HCT116 (cell line): ENCODE measurements around the gene LTBP1. TPM values are rescaled to one million over a fixed set of nuclear protein-coding genes. Genes with fewer than 3 reads are reported as not detected.

Experiments used
- ATAC-seq: fragments of 200-7000 bp; cut with Tn5 transposase; 2 replicates; pipeline ENCODE4 v1.9.1; 2020; ENCODE audit warnings: mild to moderate bottlenecking, moderate library complexity
- BruUV-seq: library from RNA; stranded (reverse); fragments of 400-500 nt; replicated peaks from 2 replicates; lab custom pipeline; 2021; lab: Mats Ljungman, UMichigan
- CTCF ChIA-PET: fragments of 300-600 bp; sonication (Branson Sonifier 250); formaldehyde crosslinking; loops from one replicate; lab custom pipeline; 2021; ENCODE audit warnings: antibody characterized with exemption; lab: Charles Lee
- POLR2A ChIA-PET: fragments of 300-600, 350-600 bp; sonication (Branson Sonifier 250); formaldehyde crosslinking; loops from one replicate; lab custom pipeline; 2021; ENCODE audit warnings: antibody characterized with exemption; lab: Charles Lee
- RAD21 ChIA-PET, 2 experiments: fragments of 300-600 bp; sonication (Branson Sonifier 250); formaldehyde crosslinking; loops; one replicate each; lab custom pipeline; 2023; ENCODE audit warnings: low total read pairs in 2 of 2; ENCODE audit not compliant: uncharacterized antibody in 2 of 2, unreplicated experiment in 2 of 2, low non-redundant PET in 1 of 2; lab: Charles Lee
- DNase-seq: peaks from one replicate; pipeline ENCODE4 v3.0.0-alpha.2; 2010; ENCODE audit warnings: low read depth, low spot score
- H2AFZ ChIP-seq: fragments of 200-600 bp; shearing (Covaris generic), sonication (generic); 2 replicates; pipeline ENCODE4 v1.6.1; 2017; ENCODE audit warnings: low read depth, mixed run types, mixed read lengths, antibody characterized with exemption, low read length; ENCODE audit not compliant: poor library complexity, severe bottlenecking
- H3K27ac ChIP-seq: 2 replicates; pipeline ENCODE4 v1.5.1; 2012; ENCODE audit warnings: low read depth, low read length
- H3K27me3 ChIP-seq: fragments of 200-600 bp; sonication (generic); 2 replicates; pipeline ENCODE4 v1.6.1; 2016; ENCODE audit warnings: mixed run types, low read length, mixed read lengths; ENCODE audit not compliant: insufficient read depth
- H3K36me3 ChIP-seq, 2 experiments: fragments of 200-500 bp in 1 of 2; fragments of 200-600 bp in 1 of 2; sonication (Bioruptor generic) in 1 of 2; sonication (generic) in 1 of 2; 2 replicates each; pipeline versions ENCODE4 v1.5.1 to v1.6.1; 2014 to 2016; ENCODE audit warnings: low read length in 2 of 2, inconsistent platforms in 1 of 2, mixed read lengths in 1 of 2, mixed run types in 1 of 2; ENCODE audit not compliant: insufficient read depth in 2 of 2, control insufficient read depth in 1 of 2
- H3K4me1 ChIP-seq, 2 experiments: fragments of 200-600 bp in 1 of 2; sonication (generic) in 1 of 2; 2 replicates each; pipeline versions ENCODE4 v1.5.1 to v1.6.1; 2012 to 2017; ENCODE audit warnings: low read length in 2 of 2, inconsistent platforms in 1 of 2, mild to moderate bottlenecking in 1 of 2, mixed read lengths in 1 of 2, mixed run types in 1 of 2, moderate library complexity in 1 of 2; ENCODE audit not compliant: insufficient read depth in 2 of 2, control insufficient read depth in 1 of 2
- H3K4me2 ChIP-seq: fragments of 200-600 bp; sonication (generic); 2 replicates; pipeline ENCODE4 v1.6.1; 2017; ENCODE audit warnings: mixed run types, low read length, mixed read lengths
- H3K4me3 ChIP-seq, 2 experiments: fragments of 200-600 bp in 1 of 2; sonication (generic) in 1 of 2; replicated peaks in 1 of 2; 2 replicates each; pipeline ENCODE4 v1.5.1; 2011 to 2016; ENCODE audit warnings: low read length in 2 of 2, control low read depth in 1 of 2, low read depth in 1 of 2, mild to moderate bottlenecking in 1 of 2, mixed read lengths in 1 of 2, mixed run types in 1 of 2
- H3K79me2 ChIP-seq: fragments of 200-600 bp; sonication (generic); 2 replicates; pipeline ENCODE4 v1.6.1; 2017; ENCODE audit warnings: mild to moderate bottlenecking, mixed run types, low read length, moderate library complexity, mixed read lengths; ENCODE audit not compliant: insufficient read depth
- H3K9ac ChIP-seq: fragments of 200-600 bp; sonication (generic); 2 replicates; pipeline ENCODE4 v1.6.1; 2016; ENCODE audit warnings: low read length, mixed read lengths
- H3K9me2 ChIP-seq: fragments of 200-600 bp; sonication (generic), shearing (Covaris generic); 2 replicates; pipeline ENCODE4 v1.6.1; 2017; ENCODE audit warnings: mixed run types, mild to moderate bottlenecking, moderate library complexity; ENCODE audit not compliant: insufficient read depth
- H3K9me3 ChIP-seq, 2 experiments: fragments of 200-500 bp in 1 of 2; fragments of 200-600 bp in 1 of 2; sonication (Bioruptor generic) in 1 of 2; sonication (generic) in 1 of 2; 2 replicates each; pipeline ENCODE4 v1.6.1; 2014 to 2017; ENCODE audit warnings: low read length in 2 of 2, mixed read lengths in 2 of 2, inconsistent platforms in 1 of 2, low read depth in 1 of 2, mild to moderate bottlenecking in 1 of 2, mixed run types in 1 of 2, moderate library complexity in 1 of 2; ENCODE audit not compliant: control insufficient read depth in 1 of 2, insufficient read depth in 1 of 2
- H4K20me1 ChIP-seq: fragments of 200-600 bp; sonication (generic), shearing (Covaris generic); 2 replicates; pipeline ENCODE4 v1.6.1; 2017; ENCODE audit warnings: mixed run types, mild to moderate bottlenecking, moderate library complexity; ENCODE audit not compliant: insufficient read depth
- JUND ChIP-seq: IDR thresholded peaks from 2 replicates; pipeline ENCODE4 v1.6.1; 2012
- POLR2A ChIP-seq: IDR thresholded peaks from 2 replicates; pipeline ENCODE4 v1.7.0; 2011; ENCODE audit warnings: borderline replicate concordance; ENCODE audit not compliant: insufficient read depth, insufficient read length; ENCODE audit errors: extremely low read depth
- SRF ChIP-seq: IDR thresholded peaks from 2 replicates; pipeline ENCODE4 v1.6.1; 2012; ENCODE audit warnings: low read depth
- ZNF274 ChIP-seq: fragments of 200-500 bp; sonication (Bioruptor generic); IDR thresholded peaks from 2 replicates; pipeline ENCODE4 v1.6.1; 2014; ENCODE audit warnings: mild to moderate bottlenecking, low read depth, low read length, inconsistent platforms
- intact Hi-C: fragments of 100-400 bp; cut with micrococcal nuclease; formaldehyde crosslinking; loops from 2 replicates; pipeline ENCODE4 v1.10.0; 2022
- total RNA-seq: library from RNA; stranded (reverse); gene quantifications from one replicate; pipeline ENCODE4 v1.2.1, GENCODE V29; 2021; ENCODE audit not compliant: unreplicated experiment
- TF ChIP-seq, protein P1 (sequence below): IDR thresholded peaks from 2 replicates; pipeline ENCODE4 v1.6.1; 2012; ENCODE audit warnings: low read depth
- TF ChIP-seq, protein P2 (sequence below), 3 experiments: fragments of 200-600 bp in 1 of 3; sonication (generic) in 1 of 3; IDR thresholded peaks in 2 of 3; conservative IDR thresholded peaks in 1 of 3; 2 replicates each; pipeline ENCODE4 v1.5.1; 2012 to 2017; ENCODE audit warnings: low read depth in 2 of 3, low read length in 2 of 3, antibody characterized with exemption in 1 of 3, borderline replicate concordance in 1 of 3, control low read depth in 1 of 3, mild to moderate bottlenecking in 1 of 3, mixed read lengths in 1 of 3, mixed run types in 1 of 3, moderate library complexity in 1 of 3; ENCODE audit not compliant: insufficient read depth in 1 of 3

The LTBP1 gene
- total RNA-seq, 1 experiment from 2014 or later, result 5.1 TPM

DNA sequence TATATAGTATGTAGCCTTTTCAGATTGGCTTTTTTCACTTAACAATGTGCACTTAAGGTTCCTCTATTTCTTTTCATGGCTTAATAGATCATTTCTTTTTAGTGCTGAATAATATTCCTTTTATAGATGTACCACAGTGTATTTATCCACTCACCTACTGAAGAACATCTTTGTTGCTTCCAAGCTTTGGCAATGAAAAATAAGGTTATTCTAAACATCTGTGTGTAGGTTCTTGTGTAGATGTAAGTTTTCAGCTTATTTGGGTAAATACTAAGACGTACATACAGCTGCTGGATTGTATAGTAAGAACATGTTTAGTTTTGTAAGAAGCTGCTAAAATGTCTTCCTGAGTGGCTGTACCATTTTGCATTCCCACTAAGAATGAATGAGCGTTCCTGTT, 461.4 kb downstream of the LTBP1 start:
- no TSS peak for BruUV-seq
- TF ChIP-seq JUND (no peak), ZNF274 (no peak), SRF (no peak), POLR2A (no peak)
- TF ChIP-seq, protein P1, sequence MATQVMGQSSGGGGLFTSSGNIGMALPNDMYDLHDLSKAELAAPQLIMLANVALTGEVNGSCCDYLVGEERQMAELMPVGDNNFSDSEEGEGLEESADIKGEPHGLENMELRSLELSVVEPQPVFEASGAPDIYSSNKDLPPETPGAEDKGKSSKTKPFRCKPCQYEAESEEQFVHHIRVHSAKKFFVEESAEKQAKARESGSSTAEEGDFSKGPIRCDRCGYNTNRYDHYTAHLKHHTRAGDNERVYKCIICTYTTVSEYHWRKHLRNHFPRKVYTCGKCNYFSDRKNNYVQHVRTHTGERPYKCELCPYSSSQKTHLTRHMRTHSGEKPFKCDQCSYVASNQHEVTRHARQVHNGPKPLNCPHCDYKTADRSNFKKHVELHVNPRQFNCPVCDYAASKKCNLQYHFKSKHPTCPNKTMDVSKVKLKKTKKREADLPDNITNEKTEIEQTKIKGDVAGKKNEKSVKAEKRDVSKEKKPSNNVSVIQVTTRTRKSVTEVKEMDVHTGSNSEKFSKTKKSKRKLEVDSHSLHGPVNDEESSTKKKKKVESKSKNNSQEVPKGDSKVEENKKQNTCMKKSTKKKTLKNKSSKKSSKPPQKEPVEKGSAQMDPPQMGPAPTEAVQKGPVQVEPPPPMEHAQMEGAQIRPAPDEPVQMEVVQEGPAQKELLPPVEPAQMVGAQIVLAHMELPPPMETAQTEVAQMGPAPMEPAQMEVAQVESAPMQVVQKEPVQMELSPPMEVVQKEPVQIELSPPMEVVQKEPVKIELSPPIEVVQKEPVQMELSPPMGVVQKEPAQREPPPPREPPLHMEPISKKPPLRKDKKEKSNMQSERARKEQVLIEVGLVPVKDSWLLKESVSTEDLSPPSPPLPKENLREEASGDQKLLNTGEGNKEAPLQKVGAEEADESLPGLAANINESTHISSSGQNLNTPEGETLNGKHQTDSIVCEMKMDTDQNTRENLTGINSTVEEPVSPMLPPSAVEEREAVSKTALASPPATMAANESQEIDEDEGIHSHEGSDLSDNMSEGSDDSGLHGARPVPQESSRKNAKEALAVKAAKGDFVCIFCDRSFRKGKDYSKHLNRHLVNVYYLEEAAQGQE, result no peak
- TF ChIP-seq, protein P2, sequence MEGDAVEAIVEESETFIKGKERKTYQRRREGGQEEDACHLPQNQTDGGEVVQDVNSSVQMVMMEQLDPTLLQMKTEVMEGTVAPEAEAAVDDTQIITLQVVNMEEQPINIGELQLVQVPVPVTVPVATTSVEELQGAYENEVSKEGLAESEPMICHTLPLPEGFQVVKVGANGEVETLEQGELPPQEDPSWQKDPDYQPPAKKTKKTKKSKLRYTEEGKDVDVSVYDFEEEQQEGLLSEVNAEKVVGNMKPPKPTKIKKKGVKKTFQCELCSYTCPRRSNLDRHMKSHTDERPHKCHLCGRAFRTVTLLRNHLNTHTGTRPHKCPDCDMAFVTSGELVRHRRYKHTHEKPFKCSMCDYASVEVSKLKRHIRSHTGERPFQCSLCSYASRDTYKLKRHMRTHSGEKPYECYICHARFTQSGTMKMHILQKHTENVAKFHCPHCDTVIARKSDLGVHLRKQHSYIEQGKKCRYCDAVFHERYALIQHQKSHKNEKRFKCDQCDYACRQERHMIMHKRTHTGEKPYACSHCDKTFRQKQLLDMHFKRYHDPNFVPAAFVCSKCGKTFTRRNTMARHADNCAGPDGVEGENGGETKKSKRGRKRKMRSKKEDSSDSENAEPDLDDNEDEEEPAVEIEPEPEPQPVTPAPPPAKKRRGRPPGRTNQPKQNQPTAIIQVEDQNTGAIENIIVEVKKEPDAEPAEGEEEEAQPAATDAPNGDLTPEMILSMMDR (IDR thresholded peaks at IDR 0.05 in 2 of 3, conservative IDR thresholded peaks at IDR 0.05 in 1 of 3; ENCODE audit: borderline replicate concordance in 1 of 3, insufficient read depth in 1 of 3, low read depth in 2 of 3, low read length in 2 of 3), result no peak
- no peaks in the 10 kb centered on the region for H3K79me2 ChIP-seq
- H3K4me3 ChIP-seq, result no peak overlapping the region
- ATAC-seq (no peak), DNase-seq (no peak)
- peaks cover 3 to 4% of the 10 kb centered on the region in 2 experiments; a peak in 1 of 4 replicates for H3K9me3 ChIP-seq
- no peak overlapping the region for H3K4me2 ChIP-seq
- H3K27me3 ChIP-seq, result no peaks in the 10 kb centered on the region
- H4K20me1 ChIP-seq, result no peaks in the 10 kb centered on the region
- H2AFZ ChIP-seq, result no peak overlapping the region
- intact Hi-C loops, result no loop called here
- ChIA-PET RAD21 (no interaction called here), POLR2A (no interaction called here), CTCF (no interaction called here)
- H3K9me2 ChIP-seq, result no peaks in the 10 kb centered on the region
- H3K36me3 ChIP-seq, result no peaks in the 10 kb centered on the region
- H3K27ac ChIP-seq, result no peak overlapping the region
- no peaks in the 10 kb centered on the region for H3K4me1 ChIP-seq
- H3K9ac ChIP-seq, result no peak overlapping the region
